ENCODE data around the gene TIGD7. TPM values are rescaled to one million over a fixed set of nuclear protein-coding genes. Genes with fewer than 3 reads are reported as not detected.
A peak's percentile ranks its signal among the peaks of the same experiment; 100 is the strongest.

Gene TIGD7, protein sequence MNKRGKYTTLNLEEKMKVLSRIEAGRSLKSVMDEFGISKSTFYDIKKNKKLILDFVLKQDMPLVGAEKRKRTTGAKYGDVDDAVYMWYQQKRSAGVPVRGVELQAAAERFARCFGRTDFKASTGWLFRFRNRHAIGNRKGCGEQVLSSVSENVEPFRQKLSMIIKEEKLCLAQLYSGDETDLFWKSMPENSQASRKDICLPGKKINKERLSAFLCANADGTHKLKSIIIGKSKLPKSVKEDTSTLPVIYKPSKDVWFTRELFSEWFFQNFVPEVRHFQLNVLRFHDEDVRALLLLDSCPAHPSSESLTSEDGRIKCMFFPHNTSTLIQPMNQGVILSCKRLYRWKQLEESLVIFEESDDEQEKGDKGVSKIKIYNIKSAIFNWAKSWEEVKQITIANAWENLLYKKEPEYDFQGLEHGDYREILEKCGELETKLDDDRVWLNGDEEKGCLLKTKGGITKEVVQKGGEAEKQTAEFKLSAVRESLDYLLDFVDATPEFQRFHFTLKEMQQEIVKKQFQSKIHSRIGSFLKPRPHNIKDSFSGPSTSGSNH
- total RNA-seq (2014; rRNA removed) (4.4 and 5.5 TPM in 2 replicates), Bru-seq, nascent RNA (percentile 75 among the genes with signal in this experiment), BruChase-seq, experiment 1, labeled RNA remaining after a 6-hour chase (percentile 78 among the genes with signal in this experiment), BruChase-seq, experiment 2, labeled RNA remaining after a 2-hour chase (percentile 84 among the genes with signal in this experiment)
- long read RNA-seq, transcript TIGD7-201 (2 exons, 3,612 nt): major isoform, 12 of 25 reads
- long read RNA-seq, partial matches to known transcripts: 0 of 25 reads
- long read RNA-seq, other reads (novel, unspliced or antisense): 7 of 25 reads

DNA sequence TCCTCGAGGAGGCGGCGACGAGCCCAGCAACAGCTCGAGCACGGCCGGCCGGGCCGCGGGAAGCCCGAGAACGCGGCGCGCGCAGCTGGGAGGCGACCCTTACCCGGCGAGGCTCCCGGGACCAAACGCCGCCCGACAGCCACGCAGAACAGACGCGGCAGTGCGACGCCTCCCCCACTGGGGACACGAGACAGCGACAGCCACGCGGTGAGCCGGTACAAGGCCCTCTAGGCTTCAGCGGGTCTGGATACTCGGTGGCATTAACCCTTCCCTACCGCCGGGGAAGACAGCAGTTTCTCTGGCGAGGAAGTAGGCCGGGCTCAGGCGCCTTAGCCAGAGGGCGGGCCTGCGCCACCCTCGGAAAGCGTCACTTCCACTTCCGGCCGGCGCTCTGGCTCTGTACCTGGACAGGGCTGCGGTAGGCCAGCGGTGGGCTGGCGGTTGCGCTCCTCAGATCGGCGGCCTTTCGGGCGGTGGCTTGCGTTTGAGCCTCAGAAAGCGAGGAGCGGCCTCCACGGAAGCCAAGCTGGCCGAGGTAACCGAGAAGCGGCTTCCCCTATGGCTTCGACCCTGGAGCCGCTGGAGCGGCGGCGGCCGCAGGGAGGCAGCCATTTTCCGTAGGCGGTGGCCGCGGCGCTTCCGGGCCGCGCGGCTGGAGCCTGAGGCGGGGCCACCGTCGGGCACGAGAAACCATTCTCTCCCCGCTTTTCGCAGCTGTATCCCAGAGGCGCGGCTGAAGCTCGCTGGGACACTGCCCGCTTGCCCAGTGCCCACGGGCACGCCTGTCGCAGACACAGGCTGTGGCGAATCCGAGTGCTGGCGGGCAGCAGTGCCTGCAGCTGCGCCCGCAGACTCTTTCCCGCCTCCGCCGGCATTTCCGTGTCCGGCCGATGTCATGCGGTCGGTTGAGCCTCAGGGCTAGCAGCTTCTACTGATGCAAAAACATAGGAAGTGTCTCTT is at the start of gene TIGD7, which contains the start of gene ZNF75A:
TSS of gene TIGD7 (minus strand) at position 322 of the 960 bp plus-strand sequence. CDS start 4,816 bp downstream, outside the sequence.
TSS of gene ZNF75A (plus strand) at position 389 of the 960 bp plus-strand sequence. CDS start 2,932 bp downstream, outside the sequence.
- Histone ChIP-seq H3K79me2 (ENCODE audit: low read length) (peaks cover 39% of the 10 kb centered on the region), H3K4me1 (ENCODE audit: insufficient read depth, low read length) (peaks cover 6% of the 10 kb centered on the region), H3K4me2 (ENCODE audit: low read length) (peak within 1 kb of the TSS; percentile 87), H3K36me3 (ENCODE audit: low read depth, low read length) (peaks cover 45% of the 10 kb centered on the region), H3K9me2 (replicated peaks; ENCODE audit: low read length) (no peaks in the 10 kb centered on the region), H3K4me3 (ENCODE audit: low read length) (peak within 1 kb of the TSS; percentile 84), H3K27ac (ENCODE audit: low read length) (peak within 1 kb of the TSS; percentile 80), H3K9me3 (ENCODE audit: low read length) (no peaks in the 10 kb centered on the region), H4K20me1 (ENCODE audit: low read length) (no peaks in the 10 kb centered on the region), H3K27me3 (ENCODE audit: low read length) (no peaks in the 10 kb centered on the region), H3K9ac (ENCODE audit: low read length) (peak within 1 kb of the TSS; percentile 95), H3F3A (ENCODE audit: low read length, unreplicated experiment) (no peaks in the 10 kb centered on the region), H2AFZ (ENCODE audit: low read length) (peak within 1 kb of the TSS; percentile 85)
- DNase-seq: peak; percentile 84
- POLR2A ChIA-PET (ENCODE audit: unreplicated experiment): no interaction called here
- intact Hi-C loops (cut with micrococcal nuclease): no loop called here
- BruUV-seq (replicated peaks): no TSS peak
- peak; percentile 98 for ATAC-seq
- CTCF ChIA-PET: no interaction called here
- TF ChIP-seq, protein P1, sequence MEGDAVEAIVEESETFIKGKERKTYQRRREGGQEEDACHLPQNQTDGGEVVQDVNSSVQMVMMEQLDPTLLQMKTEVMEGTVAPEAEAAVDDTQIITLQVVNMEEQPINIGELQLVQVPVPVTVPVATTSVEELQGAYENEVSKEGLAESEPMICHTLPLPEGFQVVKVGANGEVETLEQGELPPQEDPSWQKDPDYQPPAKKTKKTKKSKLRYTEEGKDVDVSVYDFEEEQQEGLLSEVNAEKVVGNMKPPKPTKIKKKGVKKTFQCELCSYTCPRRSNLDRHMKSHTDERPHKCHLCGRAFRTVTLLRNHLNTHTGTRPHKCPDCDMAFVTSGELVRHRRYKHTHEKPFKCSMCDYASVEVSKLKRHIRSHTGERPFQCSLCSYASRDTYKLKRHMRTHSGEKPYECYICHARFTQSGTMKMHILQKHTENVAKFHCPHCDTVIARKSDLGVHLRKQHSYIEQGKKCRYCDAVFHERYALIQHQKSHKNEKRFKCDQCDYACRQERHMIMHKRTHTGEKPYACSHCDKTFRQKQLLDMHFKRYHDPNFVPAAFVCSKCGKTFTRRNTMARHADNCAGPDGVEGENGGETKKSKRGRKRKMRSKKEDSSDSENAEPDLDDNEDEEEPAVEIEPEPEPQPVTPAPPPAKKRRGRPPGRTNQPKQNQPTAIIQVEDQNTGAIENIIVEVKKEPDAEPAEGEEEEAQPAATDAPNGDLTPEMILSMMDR (conservative IDR thresholded peaks at IDR 0.05; ENCODE audit: low read depth, low read length): no peak
- TF ChIP-seq EZH2phosphoT487 (IDR thresholded peaks at IDR 0.05; ENCODE audit: borderline replicate concordance, low read length): no peak
- no peak for TF ChIP-seq EZH2 (IDR thresholded peaks at IDR 0.05; ENCODE audit: low read length, unreplicated experiment)

DNA sequence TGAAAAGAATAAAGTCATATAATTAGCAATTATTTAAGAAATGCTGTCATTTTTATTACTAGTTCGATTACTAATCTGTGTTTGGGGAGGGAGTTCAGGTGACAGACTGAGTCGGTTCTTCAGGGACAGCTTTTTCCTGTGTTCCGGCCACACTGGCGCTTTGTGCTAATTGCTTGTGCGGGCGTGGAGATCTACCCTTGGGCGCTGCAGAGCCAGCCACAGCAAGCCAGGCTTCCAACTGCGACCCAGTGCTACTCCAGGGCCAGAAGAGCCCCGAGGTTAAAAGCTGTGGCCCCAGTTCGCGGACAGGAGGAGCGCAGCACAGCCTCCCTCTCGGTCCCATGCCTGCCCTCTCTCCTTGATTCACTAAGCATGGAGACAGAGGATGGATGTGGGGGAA is 43.9 kb upstream of the TIGD7 start:
- Histone ChIP-seq H3K36me3 (ENCODE audit: low read depth, low read length) (no peaks in the 10 kb centered on the region), H4K20me1 (ENCODE audit: low read length) (no peaks in the 10 kb centered on the region), H3F3A (ENCODE audit: low read length, unreplicated experiment) (no peaks in the 10 kb centered on the region), H3K27me3 (ENCODE audit: low read length) (no peaks in the 10 kb centered on the region), H3K27ac (ENCODE audit: low read length) (no peak overlapping the region), H3K9me2 (replicated peaks; ENCODE audit: low read length) (no peaks in the 10 kb centered on the region), H3K4me3 (ENCODE audit: low read length) (no peak overlapping the region), H3K9me3 (ENCODE audit: low read length) (no peaks in the 10 kb centered on the region), H3K79me2 (ENCODE audit: low read length) (no peaks in the 10 kb centered on the region), H3K4me2 (ENCODE audit: low read length) (no peak overlapping the region), H2AFZ (ENCODE audit: low read length) (no peak overlapping the region), H3K4me1 (ENCODE audit: insufficient read depth, low read length) (no peaks in the 10 kb centered on the region), H3K9ac (ENCODE audit: low read length) (no peak overlapping the region)
- intact Hi-C loops (cut with micrococcal nuclease): no loop called here
- BruUV-seq (replicated peaks): no TSS peak
- TF ChIP-seq, protein P1 (conservative IDR thresholded peaks at IDR 0.05; ENCODE audit: low read depth, low read length): no peak
- TF ChIP-seq EZH2phosphoT487 (IDR thresholded peaks at IDR 0.05; ENCODE audit: borderline replicate concordance, low read length) (no peak), EZH2 (IDR thresholded peaks at IDR 0.05; ENCODE audit: low read length, unreplicated experiment) (no peak)
- ATAC-seq (no peak), DNase-seq (no peak)
- ChIA-PET CTCF (no interaction called here), POLR2A (ENCODE audit: unreplicated experiment) (no interaction called here)
